HepG2 (cell line): ENCODE measurements around the gene KTN1. TPM values are rescaled to one million over a fixed set of nuclear protein-coding genes. Genes with fewer than 3 reads are reported as not detected.

ENCODE experiments used
- ETV6 ChIP-seq: sonication (generic); formaldehyde crosslinking; conservative IDR thresholded peaks from 2 replicates; pipeline ENCODE4 v1.4.0; 2020; ENCODE audit warnings: missing genetic modification reagents
- HNRNPH1 ChIP-seq: fragments of 200-400 bp; formaldehyde crosslinking; optimal IDR thresholded peaks from 2 replicates; pipeline ENCODE3; 2017; ENCODE audit warnings: mild to moderate bottlenecking, low read depth, low read length
- HOXA5 ChIP-seq: sonication (generic); formaldehyde crosslinking; IDR thresholded peaks from 2 replicates; pipeline ENCODE4 v1.4.0; 2020; ENCODE audit warnings: missing genetic modification reagents
- KMT2A ChIP-seq: sonication (generic); formaldehyde crosslinking; IDR thresholded peaks from 2 replicates; pipeline ENCODE4 v1.4.0; 2020; ENCODE audit warnings: missing genetic modification reagents
- MXD4 ChIP-seq: IDR thresholded peaks from 2 replicates; pipeline ENCODE4 v1.6.1; 2016; ENCODE audit warnings: mild to moderate bottlenecking, missing biosample characterization, missing genetic modification reagents
- MYC ChIP-seq: sonication (generic); formaldehyde crosslinking; IDR thresholded peaks from 2 replicates; pipeline ENCODE4 v1.9.0; 2021; ENCODE audit warnings: missing genetic modification reagents, borderline replicate concordance
- NONO ChIP-seq, 2 experiments: fragments of 450-650 bp in 1 of 2; sonication (generic) in 1 of 2; formaldehyde crosslinking in 1 of 2; IDR thresholded peaks in 1 of 2; conservative IDR thresholded peaks in 1 of 2; 2 replicates each; pipeline versions ENCODE4 v1.6.1 to v1.8.0; 2017 to 2022; ENCODE audit warnings: mild to moderate bottlenecking in 1 of 2, missing genetic modification reagents in 1 of 2, moderate library complexity in 1 of 2
- SMAD9 ChIP-seq: sonication (generic); formaldehyde crosslinking; IDR thresholded peaks from 2 replicates; pipeline ENCODE4 v1.5.1; 2020; ENCODE audit warnings: mild to moderate bottlenecking, missing genetic modification reagents
- TFDP2 ChIP-seq: sonication (generic); formaldehyde crosslinking; IDR thresholded peaks from 2 replicates; pipeline ENCODE4 v1.4.0; 2020; ENCODE audit warnings: missing genetic modification reagents
- ZNF326 ChIP-seq: sonication (generic); formaldehyde crosslinking; IDR thresholded peaks from 2 replicates; pipeline ENCODE4 v1.4.0; 2020; ENCODE audit warnings: missing genetic modification reagents, borderline replicate concordance
- ZNF550 ChIP-seq: sonication (generic); formaldehyde crosslinking; IDR thresholded peaks from 2 replicates; pipeline ENCODE4 v1.4.0; 2020; ENCODE audit warnings: mild to moderate bottlenecking, missing genetic modification reagents, borderline replicate concordance
- ZNF558 ChIP-seq: sonication (generic); formaldehyde crosslinking; IDR thresholded peaks from 2 replicates; pipeline ENCODE4 v1.9.0; 2022; ENCODE audit warnings: mild to moderate bottlenecking, missing genetic modification reagents, borderline replicate concordance
- ZNF569 ChIP-seq: sonication (generic); formaldehyde crosslinking; IDR thresholded peaks from 2 replicates; pipeline ENCODE4 v1.5.0; 2020; ENCODE audit warnings: mild to moderate bottlenecking, missing genetic modification reagents, moderate library complexity, borderline replicate concordance
- ZNF703 ChIP-seq: sonication (generic); formaldehyde crosslinking; IDR thresholded peaks from 2 replicates; pipeline ENCODE4 v1.5.1; 2020; ENCODE audit warnings: missing genetic modification reagents, mild to moderate bottlenecking, moderate library complexity, borderline replicate concordance
- polyA plus RNA-seq, 8 experiments: library from polyadenylated mRNA; depleted of rRNA in 3 of 8; stranded (reverse) in 7 of 8; unstranded in 1 of 8; fragments of >200 nt; fragmentation: Illumina TruSeq in 4 of 8; extraction: Trizol in 4 of 8; gene quantifications; 2 replicates each; pipeline versions ENCODE4 v1.2.1 to v1.2.3, GENCODE V29; 2011 to 2016; ENCODE audit warnings: low read depth in 4 of 8, missing spikeins in 1 of 8, mixed read lengths in 1 of 8; ENCODE audit not compliant: insufficient read depth in 1 of 8
- total RNA-seq, 5 experiments: library from RNA; depleted of rRNA; stranded (reverse); fragments of >200 nt; fragmentation: Illumina TruSeq; extraction: Trizol; gene quantifications; 2 replicates each; pipeline ENCODE4 v1.2.3, GENCODE V29; 2016; ENCODE audit warnings: low read depth in 1 of 5
- TF ChIP-seq, protein P1 (sequence below): sonication (generic); formaldehyde crosslinking; IDR thresholded peaks from 2 replicates; pipeline ENCODE4 v1.5.0; 2020; ENCODE audit warnings: mild to moderate bottlenecking, missing genetic modification reagents, borderline replicate concordance
- TF ChIP-seq, protein P2 (sequence below): IDR thresholded peaks from 2 replicates; pipeline ENCODE4 v1.6.1; 2012; ENCODE audit warnings: inconsistent platforms
- TF ChIP-seq, protein P3 (sequence below): sonication (generic); formaldehyde crosslinking; IDR thresholded peaks from 2 replicates; pipeline ENCODE4 v1.8.1; 2023; ENCODE audit warnings: mild to moderate bottlenecking, missing genetic modification reagents

Gene KTN1
- total and polyA plus RNA-seq, 2 of the 13 experiments (the other 11 are each of a cell fraction or from before 2014, with no cell fraction given), result 60.6 to 169 TPM

DNA sequence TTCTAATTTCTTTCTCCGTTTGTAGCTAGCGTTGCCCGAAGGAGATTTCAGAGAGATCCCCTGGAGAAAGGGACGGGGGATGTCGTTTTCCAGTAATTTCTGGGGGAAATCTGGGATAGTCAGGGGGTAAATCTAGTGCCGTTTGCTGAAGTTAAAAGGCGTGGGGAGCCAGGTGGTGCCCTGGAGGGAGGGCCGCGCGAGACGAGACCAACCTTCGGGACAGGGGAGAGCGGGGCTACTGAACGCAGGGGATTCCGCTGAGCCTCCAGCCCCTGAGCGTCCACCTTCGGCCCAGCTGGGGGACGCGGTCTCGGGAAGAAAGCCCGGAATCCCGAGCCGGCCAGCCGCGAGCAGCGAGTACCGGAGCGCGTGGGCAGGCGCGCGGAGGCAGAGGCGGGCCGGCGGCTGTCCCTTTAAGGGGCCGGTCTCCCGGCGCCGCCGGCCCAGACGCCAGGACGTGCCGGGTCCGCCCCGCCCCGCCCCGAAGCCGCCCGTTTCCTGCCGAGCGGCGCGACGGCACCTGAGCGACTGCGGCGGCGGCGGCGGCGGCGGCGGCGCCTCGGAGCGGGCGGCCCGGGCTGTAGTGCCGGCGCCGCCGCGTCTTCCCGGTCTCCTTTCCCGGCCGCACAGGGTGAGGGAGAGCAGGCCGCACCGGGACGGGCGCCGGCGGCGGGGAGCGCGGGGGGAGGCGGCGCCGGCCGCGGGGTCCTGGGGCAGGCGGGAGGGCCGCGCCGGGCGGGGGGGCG, at the start of gene KTN1 (continued):
- TF ChIP-seq, protein P1, sequence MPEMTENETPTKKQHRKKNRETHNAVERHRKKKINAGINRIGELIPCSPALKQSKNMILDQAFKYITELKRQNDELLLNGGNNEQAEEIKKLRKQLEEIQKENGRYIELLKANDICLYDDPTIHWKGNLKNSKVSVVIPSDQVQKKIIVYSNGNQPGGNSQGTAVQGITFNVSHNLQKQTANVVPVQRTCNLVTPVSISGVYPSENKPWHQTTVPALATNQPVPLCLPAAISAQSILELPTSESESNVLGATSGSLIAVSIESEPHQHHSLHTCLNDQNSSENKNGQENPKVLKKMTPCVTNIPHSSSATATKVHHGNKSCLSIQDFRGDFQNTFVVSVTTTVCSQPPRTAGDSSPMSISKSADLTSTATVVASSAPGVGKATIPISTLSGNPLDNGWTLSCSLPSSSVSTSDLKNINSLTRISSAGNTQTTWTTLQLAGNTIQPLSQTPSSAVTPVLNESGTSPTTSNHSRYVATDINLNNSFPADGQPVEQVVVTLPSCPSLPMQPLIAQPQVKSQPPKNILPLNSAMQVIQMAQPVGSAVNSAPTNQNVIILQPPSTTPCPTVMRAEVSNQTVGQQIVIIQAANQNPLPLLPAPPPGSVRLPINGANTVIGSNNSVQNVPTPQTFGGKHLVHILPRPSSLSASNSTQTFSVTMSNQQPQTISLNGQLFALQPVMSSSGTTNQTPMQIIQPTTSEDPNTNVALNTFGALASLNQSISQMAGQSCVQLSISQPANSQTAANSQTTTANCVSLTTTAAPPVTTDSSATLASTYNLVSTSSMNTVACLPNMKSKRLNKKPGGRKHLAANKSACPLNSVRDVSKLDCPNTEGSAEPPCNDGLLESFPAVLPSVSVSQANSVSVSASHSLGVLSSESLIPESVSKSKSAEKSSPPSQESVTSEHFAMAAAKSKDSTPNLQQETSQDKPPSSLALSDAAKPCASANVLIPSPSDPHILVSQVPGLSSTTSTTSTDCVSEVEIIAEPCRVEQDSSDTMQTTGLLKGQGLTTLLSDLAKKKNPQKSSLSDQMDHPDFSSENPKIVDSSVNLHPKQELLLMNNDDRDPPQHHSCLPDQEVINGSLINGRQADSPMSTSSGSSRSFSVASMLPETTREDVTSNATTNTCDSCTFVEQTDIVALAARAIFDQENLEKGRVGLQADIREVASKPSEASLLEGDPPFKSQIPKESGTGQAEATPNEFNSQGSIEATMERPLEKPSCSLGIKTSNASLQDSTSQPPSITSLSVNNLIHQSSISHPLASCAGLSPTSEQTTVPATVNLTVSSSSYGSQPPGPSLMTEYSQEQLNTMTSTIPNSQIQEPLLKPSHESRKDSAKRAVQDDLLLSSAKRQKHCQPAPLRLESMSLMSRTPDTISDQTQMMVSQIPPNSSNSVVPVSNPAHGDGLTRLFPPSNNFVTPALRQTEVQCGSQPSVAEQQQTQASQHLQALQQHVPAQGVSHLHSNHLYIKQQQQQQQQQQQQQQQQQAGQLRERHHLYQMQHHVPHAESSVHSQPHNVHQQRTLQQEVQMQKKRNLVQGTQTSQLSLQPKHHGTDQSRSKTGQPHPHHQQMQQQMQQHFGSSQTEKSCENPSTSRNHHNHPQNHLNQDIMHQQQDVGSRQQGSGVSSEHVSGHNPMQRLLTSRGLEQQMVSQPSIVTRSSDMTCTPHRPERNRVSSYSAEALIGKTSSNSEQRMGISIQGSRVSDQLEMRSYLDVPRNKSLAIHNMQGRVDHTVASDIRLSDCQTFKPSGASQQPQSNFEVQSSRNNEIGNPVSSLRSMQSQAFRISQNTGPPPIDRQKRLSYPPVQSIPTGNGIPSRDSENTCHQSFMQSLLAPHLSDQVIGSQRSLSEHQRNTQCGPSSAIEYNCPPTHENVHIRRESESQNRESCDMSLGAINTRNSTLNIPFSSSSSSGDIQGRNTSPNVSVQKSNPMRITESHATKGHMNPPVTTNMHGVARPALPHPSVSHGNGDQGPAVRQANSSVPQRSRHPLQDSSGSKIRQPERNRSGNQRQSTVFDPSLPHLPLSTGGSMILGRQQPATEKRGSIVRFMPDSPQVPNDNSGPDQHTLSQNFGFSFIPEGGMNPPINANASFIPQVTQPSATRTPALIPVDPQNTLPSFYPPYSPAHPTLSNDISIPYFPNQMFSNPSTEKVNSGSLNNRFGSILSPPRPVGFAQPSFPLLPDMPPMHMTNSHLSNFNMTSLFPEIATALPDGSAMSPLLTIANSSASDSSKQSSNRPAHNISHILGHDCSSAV (CRISPR knock-in tag), result no peak
- peak; percentile 50; the same call in 1 of the 2 replicates for TF ChIP-seq TFDP2 (CRISPR knock-in tag)
- TF ChIP-seq ZNF558, result no peak
- peak; percentile 50; the same call in 1 of the 2 replicates for TF ChIP-seq HOXA5
- TF ChIP-seq SMAD9 (CRISPR knock-in tag), result no peak
- TF ChIP-seq HNRNPH1, result no peak
- TF ChIP-seq ZNF550, result no peak
- TF ChIP-seq, protein P2, sequence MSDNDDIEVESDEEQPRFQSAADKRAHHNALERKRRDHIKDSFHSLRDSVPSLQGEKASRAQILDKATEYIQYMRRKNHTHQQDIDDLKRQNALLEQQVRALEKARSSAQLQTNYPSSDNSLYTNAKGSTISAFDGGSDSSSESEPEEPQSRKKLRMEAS, result peak; percentile 80
- TF ChIP-seq ZNF569, result no peak
- 0 out of 2 replicates have a peak, but pooled peaks have one; percentile 56 for TF ChIP-seq ZNF703 (CRISPR knock-in tag)
- TF ChIP-seq ZNF326 (CRISPR knock-in tag), result no peak
- TF ChIP-seq, protein P3, sequence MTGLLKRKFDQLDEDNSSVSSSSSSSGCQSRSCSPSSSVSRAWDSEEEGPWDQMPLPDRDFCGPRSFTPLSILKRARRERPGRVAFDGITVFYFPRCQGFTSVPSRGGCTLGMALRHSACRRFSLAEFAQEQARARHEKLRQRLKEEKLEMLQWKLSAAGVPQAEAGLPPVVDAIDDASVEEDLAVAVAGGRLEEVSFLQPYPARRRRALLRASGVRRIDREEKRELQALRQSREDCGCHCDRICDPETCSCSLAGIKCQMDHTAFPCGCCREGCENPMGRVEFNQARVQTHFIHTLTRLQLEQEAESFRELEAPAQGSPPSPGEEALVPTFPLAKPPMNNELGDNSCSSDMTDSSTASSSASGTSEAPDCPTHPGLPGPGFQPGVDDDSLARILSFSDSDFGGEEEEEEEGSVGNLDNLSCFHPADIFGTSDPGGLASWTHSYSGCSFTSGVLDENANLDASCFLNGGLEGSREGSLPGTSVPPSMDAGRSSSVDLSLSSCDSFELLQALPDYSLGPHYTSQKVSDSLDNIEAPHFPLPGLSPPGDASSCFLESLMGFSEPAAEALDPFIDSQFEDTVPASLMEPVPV, result peak; percentile 72; the same call in 1 of the 2 replicates
- peak; percentile 63 for TF ChIP-seq KMT2A (CRISPR knock-in tag)
- TF ChIP-seq ETV6 (CRISPR knock-in tag), result 0 out of 2 replicates have a peak, but pooled peaks have one; percentile 57
- TF ChIP-seq MXD4 (CRISPR knock-in tag), result peak; percentile 60; the same call in 1 of the 2 replicates
- no peak for TF ChIP-seq NONO (IDR thresholded peaks at IDR 0.05)
- TF ChIP-seq NONO (CRISPR knock-in tag; conservative IDR thresholded peaks at IDR 0.05), result no peak
- peak; percentile 90 for TF ChIP-seq MYC (CRISPR knock-in tag)
